Effector memory CD4-positive, alpha-beta T cell (primary cell): ENCODE measurements around the gene SECTM1.
A peak's percentile ranks its signal among the peaks of the same experiment; 100 is the strongest.

ENCODE experiments used
- DNase-seq, 3 donors: peaks; one replicate each; pipeline ENCODE4 v3.0.0-alpha.2; 2020
- H3K27ac ChIP-seq: 2 replicates; pipeline ENCODE4 v1.7.0; 2013; ENCODE audit warnings: mild to moderate bottlenecking, low read length, moderate library complexity; ENCODE audit not compliant: insufficient read depth, poor library complexity, severe bottlenecking
- H3K27me3 ChIP-seq: replicated peaks from 2 replicates; pipeline ENCODE4 v1.7.0; 2013; ENCODE audit warnings: mild to moderate bottlenecking, low read length; ENCODE audit not compliant: insufficient read depth, control insufficient read depth, poor library complexity, severe bottlenecking
- H3K36me3 ChIP-seq: 2 replicates; pipeline ENCODE4 v1.7.0; 2013; ENCODE audit warnings: mild to moderate bottlenecking, low read length, moderate library complexity; ENCODE audit not compliant: control insufficient read depth, insufficient read depth
- H3K4me1 ChIP-seq: 2 replicates; pipeline ENCODE4 v1.7.0; 2013; ENCODE audit warnings: low read length, mild to moderate bottlenecking; ENCODE audit not compliant: control insufficient read depth, insufficient read depth, poor library complexity, severe bottlenecking
- H3K4me3 ChIP-seq: 2 replicates; pipeline ENCODE4 v1.7.0; 2013; ENCODE audit warnings: low read length, low read depth, mild to moderate bottlenecking; ENCODE audit not compliant: insufficient read depth, poor library complexity, severe bottlenecking
- H3K9me3 ChIP-seq: 2 replicates; pipeline ENCODE4 v1.7.0; 2013; ENCODE audit warnings: mild to moderate bottlenecking, low read length, moderate library complexity; ENCODE audit not compliant: control insufficient read depth

The SECTM1 gene

DNA sequence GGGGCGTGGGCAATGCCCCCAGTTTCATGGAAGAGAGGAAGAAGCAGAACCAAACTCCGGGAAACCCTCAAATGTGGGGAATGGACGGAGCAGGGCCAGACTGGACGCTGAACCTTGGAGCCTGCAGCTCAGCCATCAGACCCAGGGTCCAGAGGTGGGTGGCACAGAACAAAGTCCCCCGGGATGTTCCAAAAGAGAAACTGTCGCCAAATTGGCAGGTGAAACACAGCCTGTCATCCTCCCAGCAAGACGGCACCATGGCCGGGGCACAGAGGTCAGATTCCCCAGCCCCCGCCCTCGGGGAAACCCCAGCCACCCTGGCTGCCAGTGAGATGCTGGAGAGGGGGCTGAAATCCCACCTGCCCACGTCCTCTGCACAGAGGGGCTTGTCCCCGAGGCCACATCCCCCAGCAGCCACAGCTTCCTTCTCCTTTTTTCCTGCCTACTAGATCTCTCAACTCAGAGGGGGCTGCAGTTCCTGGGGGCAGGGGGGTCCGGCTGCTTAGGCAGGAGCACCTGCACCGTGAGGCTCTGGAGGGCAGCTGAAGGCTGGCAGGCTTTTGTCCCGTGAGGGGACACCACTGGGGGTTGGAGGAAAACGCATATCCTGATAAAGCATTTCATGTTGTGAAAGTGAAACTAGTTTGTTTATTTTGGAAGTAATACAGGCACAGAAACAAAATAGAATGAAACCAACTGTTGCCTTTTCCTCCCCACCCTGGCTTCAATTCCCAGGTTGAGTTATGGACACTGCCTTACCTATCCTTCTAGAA, 1.2 kb upstream of the SECTM1 start:
- Histone ChIP-seq H3K4me1 (peaks cover 27% of the 10 kb centered on the region), H3K4me3 (peak overlapping the region; percentile 75), H3K9me3 (no peaks in the 10 kb centered on the region), H3K36me3 (no peaks in the 10 kb centered on the region), H3K27ac (peak overlapping the region; percentile 35), H3K27me3 (no peaks in the 10 kb centered on the region)
- no peak for DNase-seq

GRCh38 chr17:82334204-82334621, 647 bp upstream of the SECTM1 start:
- peak overlapping the region; percentile 75 for H3K4me3 ChIP-seq
- no peaks in the 10 kb centered on the region for H3K27me3 ChIP-seq
- H3K36me3 ChIP-seq, result no peaks in the 10 kb centered on the region
- no peak for DNase-seq
- peaks cover 27% of the 10 kb centered on the region for H3K4me1 ChIP-seq
- no peaks in the 10 kb centered on the region for H3K9me3 ChIP-seq
- no peak overlapping the region for H3K27ac ChIP-seq

DNA sequence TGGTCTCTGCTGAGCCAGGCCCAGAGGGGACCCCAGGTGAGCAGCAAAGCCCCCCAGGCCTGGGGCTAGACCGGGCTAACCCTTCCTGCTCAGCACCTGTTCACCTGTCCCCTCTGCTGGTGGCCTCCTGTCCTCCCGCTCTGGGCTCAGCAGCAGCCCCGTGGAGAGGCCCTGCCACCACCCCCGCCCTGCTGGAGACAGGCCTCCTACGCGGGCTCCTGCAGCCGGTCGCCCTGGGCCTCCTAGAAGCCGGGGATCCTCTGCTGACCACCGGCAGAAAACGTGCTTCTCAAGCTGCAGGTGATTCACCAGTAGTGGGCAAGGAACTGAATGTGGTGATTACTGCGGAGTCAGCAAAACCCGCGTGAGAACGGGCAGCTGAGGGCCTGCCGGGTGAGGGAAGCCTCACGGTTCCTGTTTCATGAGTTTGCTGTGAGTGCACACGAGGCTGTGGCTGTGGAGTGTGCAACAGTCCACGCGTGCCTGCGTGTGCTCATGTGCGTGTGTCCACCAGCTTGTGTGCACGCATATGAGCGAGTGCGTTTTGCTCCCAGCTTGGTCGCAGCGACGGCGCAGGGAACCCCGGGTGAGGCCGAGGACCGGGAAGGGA, 792 bp downstream of the SECTM1 start:
- H3K27me3 ChIP-seq, result no peaks in the 10 kb centered on the region
- H3K4me1 ChIP-seq, result peaks cover 27% of the 10 kb centered on the region
- no peaks in the 10 kb centered on the region for H3K36me3 ChIP-seq
- H3K27ac ChIP-seq, result no peak overlapping the region
- peak overlapping the region; percentile 65 for H3K4me3 ChIP-seq
- no peak for DNase-seq
- H3K9me3 ChIP-seq, result no peaks in the 10 kb centered on the region

GRCh38 chr17:82331345-82331939, 2.1 kb downstream of the SECTM1 start:
- DNase-seq, result no peak
- H3K4me1 ChIP-seq, result peaks cover 27% of the 10 kb centered on the region
- no peaks in the 10 kb centered on the region for H3K9me3 ChIP-seq
- H3K4me3 ChIP-seq, result no peak overlapping the region
- no peaks in the 10 kb centered on the region for H3K36me3 ChIP-seq
- no peaks in the 10 kb centered on the region for H3K27me3 ChIP-seq
- no peak overlapping the region for H3K27ac ChIP-seq

GRCh38 chr17:82330322-82331239, 3.0 kb downstream of the SECTM1 start:
- H3K4me1 ChIP-seq, result peaks cover 27% of the 10 kb centered on the region
- no peaks in the 10 kb centered on the region for H3K36me3 ChIP-seq
- H3K27me3 ChIP-seq, result no peaks in the 10 kb centered on the region
- H3K4me3 ChIP-seq, result no peak overlapping the region
- DNase-seq, result no peak
- no peak overlapping the region for H3K27ac ChIP-seq
- H3K9me3 ChIP-seq, result no peaks in the 10 kb centered on the region

GRCh38 chr17:82329683-82330321, 3.8 kb downstream of the SECTM1 start:
- Histone ChIP-seq H3K36me3 (no peaks in the 10 kb centered on the region), H3K27me3 (no peaks in the 10 kb centered on the region), H3K4me1 (peaks cover 25% of the 10 kb centered on the region)

GRCh38 chr17:82328994-82329507, 4.5 kb downstream of the SECTM1 start:
- peaks cover 17% of the 10 kb centered on the region for H3K4me1 ChIP-seq
- no peak overlapping the region for H3K27ac ChIP-seq
- no peaks in the 10 kb centered on the region for H3K27me3 ChIP-seq
- no peaks in the 10 kb centered on the region for H3K9me3 ChIP-seq
- no peaks in the 10 kb centered on the region for H3K36me3 ChIP-seq
- no peak for DNase-seq
- H3K4me3 ChIP-seq, result no peak overlapping the region

More at GRCh38 chr17:82329683-82330321, 3.8 kb downstream of the SECTM1 start:
- H3K4me3 ChIP-seq, result no peak overlapping the region
- DNase-seq, result no peak
- no peaks in the 10 kb centered on the region for H3K9me3 ChIP-seq
- H3K27ac ChIP-seq, result no peak overlapping the region

DNA sequence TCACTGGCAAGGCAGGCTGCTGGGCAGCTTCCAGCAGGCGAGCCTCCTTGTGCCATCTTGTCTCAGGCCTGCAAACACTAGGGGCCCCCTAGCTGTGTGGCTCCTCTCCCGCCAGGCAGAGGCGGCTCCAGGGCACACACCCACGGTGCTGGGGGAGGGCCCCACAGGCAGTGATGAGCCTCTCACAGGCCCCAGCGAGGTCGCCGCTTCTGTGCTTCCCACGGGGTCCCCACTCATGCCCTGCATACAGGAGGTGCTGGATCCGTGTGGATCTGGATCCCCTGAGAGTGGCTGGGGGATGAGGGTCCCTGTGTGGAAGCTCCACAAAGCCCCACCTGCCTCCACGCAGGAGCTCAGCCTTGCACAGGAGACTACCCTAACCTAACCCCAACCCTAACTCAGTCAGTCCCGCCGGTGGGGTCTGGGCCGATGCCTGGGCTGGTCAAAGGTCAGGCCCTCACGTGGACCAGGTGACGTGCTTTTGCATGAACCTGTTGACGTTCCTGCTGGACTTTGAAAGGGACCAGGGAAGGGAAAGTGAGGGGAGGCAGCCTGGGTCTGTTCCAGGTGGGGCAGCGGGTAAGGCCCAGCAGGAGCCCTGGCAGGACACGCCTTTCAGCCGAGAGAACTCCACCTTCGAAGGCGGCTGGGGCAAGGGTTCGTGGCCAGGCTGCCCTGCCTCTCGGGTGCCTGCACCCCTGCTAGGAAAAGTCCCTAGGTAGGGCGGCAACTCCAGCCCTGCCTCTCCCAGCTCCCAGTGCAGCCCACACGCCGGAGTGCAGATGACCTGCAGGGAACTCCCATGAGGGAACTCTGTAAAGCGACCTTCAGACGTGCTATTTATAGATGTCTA, 5.2 kb downstream of the SECTM1 start:
- H3K27ac ChIP-seq, result no peak overlapping the region
- peaks cover 13% of the 10 kb centered on the region for H3K4me1 ChIP-seq
- DNase-seq, result no peak
- no peaks in the 10 kb centered on the region for H3K36me3 ChIP-seq
- H3K4me3 ChIP-seq, result no peak overlapping the region
- H3K27me3 ChIP-seq, result no peaks in the 10 kb centered on the region
- no peaks in the 10 kb centered on the region for H3K9me3 ChIP-seq
